ENCODE measurements around the gene KCNIP3.
"Not testable (repeated sequence)": the region's sequence is repeated elsewhere in the genome, so short reads cannot be mapped to it uniquely, and the experiment has no call there.

Gene KCNIP3

GRCh38 chr2:95349568-95350322 is 52.6 kb downstream of the KCNIP3 start:
- DNase-seq, result no peak

GRCh38 chr2:95350368-95350767 is 53.2 kb downstream of the KCNIP3 start:
- no peak for DNase-seq

- no peak for DNase-seq
Measured at GRCh38 chr2:95350774-95351597, 53.8 kb downstream of the KCNIP3 start.

DNA sequence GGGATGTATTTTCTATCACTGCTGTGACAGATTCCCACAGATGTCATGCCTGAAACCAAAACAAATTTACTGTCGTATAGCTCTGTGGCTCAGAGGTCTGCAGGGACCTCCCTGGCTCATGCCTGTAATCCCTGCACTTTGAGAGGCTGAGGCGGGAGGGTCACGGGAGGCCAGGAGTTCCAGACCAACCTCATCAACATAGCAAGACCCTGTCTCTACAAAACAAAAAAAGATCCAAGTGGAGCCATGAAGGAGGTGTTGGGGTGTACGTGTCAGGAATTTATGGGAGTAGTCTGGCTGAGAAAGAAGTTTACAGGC is 54.4 kb downstream of the KCNIP3 start:
- no peak for DNase-seq

DNA sequence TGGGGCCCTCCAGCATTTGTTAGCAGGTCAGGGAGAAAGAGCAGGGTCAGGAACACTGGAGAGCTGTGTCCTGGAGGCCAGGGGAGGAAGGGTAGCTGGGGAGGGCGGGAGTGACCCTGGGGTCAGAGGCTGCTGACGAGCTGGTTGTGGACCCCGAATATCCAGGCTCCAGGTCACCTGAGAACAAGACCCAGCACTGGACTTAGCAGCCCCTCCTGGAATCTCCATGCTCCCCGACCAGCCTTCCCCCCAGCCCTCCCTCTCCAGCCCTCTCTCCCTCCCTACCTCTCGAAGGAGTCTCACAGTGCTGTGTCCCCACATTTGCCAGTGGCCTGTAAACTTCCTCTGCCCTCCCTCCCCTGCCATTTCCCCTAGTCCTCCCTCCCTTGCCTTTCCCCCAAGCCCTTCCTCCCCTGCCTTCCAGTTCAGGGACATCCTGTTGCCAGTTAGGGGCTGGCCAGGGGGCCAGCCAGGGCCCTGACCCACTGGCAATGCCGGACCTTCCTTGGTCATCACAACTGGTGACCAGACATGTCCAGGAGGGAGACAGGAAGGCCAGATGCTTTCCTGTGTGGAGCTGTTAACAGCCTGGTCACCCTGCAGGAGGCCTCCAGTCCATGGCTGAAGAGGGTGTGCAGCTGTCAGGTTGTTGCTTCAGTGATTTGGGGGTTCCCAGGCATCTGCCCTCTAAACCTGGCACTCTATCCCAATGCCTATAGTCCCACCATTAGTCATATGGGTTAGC is 55.3 kb downstream of the KCNIP3 start:
- no peak for DNase-seq

GRCh38 chr2:95353055-95353575 is 56.0 kb downstream of the KCNIP3 start:
- DNase-seq, result no peak

- DNase-seq, result no peak
Measured at GRCh38 chr2:95353613-95354468, 56.7 kb downstream of the KCNIP3 start.

- DNase-seq, result no peak
Measured at GRCh38 chr2:95354469-95354901, 57.3 kb downstream of the KCNIP3 start.

DNA sequence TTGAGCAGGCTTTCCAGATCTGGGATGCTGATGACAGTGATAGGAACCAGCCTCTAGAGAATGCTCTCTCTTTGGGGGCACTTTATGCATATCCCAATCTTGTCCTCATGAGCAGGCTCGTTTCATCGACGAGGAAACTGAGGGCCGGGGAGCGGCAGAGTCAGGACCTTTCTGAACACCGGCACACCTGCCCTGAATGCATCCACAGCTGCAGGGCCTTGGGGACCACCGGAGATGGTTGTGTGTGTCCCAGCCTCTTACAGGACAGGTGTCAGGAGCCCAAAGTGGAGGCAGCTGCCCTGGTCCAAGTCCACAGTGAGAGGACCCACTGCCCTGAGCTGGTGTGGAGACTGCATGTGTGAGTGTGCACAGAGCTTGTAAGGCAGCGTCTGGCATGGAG is 57.8 kb downstream of the KCNIP3 start:
- no peak for DNase-seq

DNA sequence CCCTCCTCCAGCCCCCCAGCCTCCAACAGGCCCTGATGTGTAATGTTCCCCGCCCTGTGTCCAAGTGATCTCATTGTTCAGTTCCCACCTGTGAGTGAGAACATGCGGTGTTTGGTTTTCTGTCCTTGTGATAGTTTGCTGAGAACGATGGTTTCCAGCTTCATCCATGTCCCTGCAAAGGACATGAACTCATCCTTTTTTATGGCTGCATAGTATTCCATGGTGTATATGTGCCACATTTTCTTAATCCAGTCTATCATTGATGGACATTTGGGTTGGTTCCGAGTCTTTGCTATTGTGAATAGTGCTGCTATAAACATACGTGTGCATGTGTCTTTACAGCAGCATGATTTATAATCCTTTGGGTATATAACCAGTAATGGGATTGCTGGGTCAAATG is 58.3 kb downstream of the KCNIP3 start:
- not testable (repeated sequence) for DNase-seq

- no peak for DNase-seq
Measured at GRCh38 chr2:95356821-95357700, 59.9 kb downstream of the KCNIP3 start.

GRCh38 chr2:95357717-95358280 is 60.7 kb downstream of the KCNIP3 start:
- DNase-seq, result no peak

GRCh38 chr2:95359031-95359430 is 61.9 kb downstream of the KCNIP3 start:
- DNase-seq, result no peak

DNA sequence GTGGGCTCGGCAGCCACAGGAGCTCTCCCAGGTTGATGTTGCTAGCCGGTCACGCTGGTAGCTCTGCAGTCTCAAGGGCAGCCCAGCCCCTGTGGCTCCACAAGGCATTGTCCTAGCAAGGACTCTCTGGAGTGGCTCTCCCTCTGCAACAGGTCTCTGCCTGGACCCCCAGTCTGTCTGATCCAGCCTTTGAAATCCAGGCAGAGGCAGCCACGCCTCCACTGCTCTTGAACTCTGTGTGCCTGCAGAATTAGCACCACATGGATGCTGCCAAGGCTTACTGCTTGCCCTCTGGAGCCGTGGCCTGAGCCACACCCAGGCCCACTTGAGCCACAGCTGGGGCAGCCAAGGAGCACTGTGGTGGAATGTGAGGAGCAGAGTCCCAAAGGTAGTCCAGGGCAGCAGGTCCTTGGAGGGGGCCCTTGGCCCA is 62.4 kb downstream of the KCNIP3 start:
- DNase-seq, result no peak

- DNase-seq, result no peak
Measured at GRCh38 chr2:95361216-95361980, 64.3 kb downstream of the KCNIP3 start.

DNA sequence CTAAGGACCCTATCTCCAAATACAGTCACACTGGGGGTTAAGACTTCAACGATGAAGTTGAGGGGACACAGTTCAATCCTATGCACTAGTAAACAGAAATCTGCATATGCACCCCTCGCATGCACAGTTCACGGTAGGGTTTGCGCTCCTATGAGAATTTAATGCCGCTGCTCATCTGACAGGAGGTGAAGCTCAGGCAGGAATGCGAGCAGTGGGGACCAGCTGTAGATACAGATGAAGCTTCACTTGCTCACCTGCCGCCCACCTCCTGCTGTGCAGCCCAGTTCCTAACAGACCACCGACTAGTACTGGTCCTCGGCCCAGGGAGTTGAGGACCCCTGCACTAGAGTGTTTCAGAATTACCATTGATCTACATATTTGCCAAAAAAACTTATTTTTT is 65.3 kb downstream of the KCNIP3 start:
- no peak for DNase-seq

- no peak for DNase-seq
Measured at GRCh38 chr2:95366514-95366913, 69.4 kb downstream of the KCNIP3 start.

GRCh38 chr2:95372216-95372829 is 75.2 kb downstream of the KCNIP3 start:
- DNase-seq, result no peak

GRCh38 chr2:95372845-95373244 is 75.7 kb downstream of the KCNIP3 start:
- DNase-seq, result no peak

DNA sequence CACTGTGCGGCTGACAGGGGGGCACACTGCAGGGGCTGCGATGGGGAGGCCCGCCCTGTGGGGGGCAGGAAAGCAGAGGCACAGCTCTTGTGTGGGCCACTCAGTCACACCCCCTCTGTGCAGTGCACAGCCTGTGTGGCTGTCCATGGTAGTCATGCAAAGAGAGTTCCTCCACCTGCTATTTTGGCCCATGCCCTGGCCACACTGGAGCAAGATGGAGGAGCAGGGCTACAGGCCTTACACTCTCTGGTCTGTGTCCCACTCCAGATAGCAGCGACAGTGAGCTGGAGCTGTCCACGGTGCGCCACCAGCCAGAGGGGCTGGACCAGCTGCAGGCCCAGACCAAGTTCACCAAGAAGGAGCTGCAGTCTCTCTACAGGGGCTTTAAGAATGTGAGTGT is 76.9 kb downstream of the KCNIP3 start:
- no peak for DNase-seq
